Natural killer cell (primary cell): ENCODE data around the gene MPEG1. TPM values are rescaled to one million over a fixed set of nuclear protein-coding genes. Genes with fewer than 3 reads are reported as not detected.

ENCODE experiments used
- ATAC-seq, 3 donors: fragments of 150-1000 bp in 2 of 3; fragments of 200-7000 bp in 1 of 3; cut with Tn5 transposase; 1 replicate in 1 of 3; 2 replicates in 2 of 3; pipeline ENCODE4 v1.10.0; 2021; ENCODE audit warnings: mild to moderate bottlenecking in 2 of 3, moderate library complexity in 2 of 3
- DNase-seq, 2 donors: peaks; one replicate each; pipeline versions ENCODE4 v3.0.0 to v3.0.0-alpha.2; 2013 to 2021; ENCODE audit warnings: mixed read lengths in 1 of 2
- H3K27ac ChIP-seq: one replicate; pipeline ENCODE4 v1.5.1; 2013; ENCODE audit warnings: mild to moderate bottlenecking, low read length
- H3K27me3 ChIP-seq: one replicate; pipeline ENCODE4 v1.6.1; 2013; ENCODE audit warnings: low read length; ENCODE audit not compliant: control insufficient read depth, insufficient read depth
- H3K36me3 ChIP-seq: one replicate; pipeline ENCODE4 v1.6.1; 2013; ENCODE audit warnings: low read length; ENCODE audit not compliant: control insufficient read depth, insufficient read depth
- H3K4me1 ChIP-seq: one replicate; pipeline ENCODE4 v1.6.1; 2013; ENCODE audit warnings: low read length; ENCODE audit not compliant: control insufficient read depth, insufficient read depth
- H3K4me3 ChIP-seq: one replicate; pipeline ENCODE4 v1.5.1; 2013; ENCODE audit warnings: low read length
- H3K9me3 ChIP-seq: one replicate; pipeline ENCODE4 v1.6.1; 2013; ENCODE audit warnings: low read length; ENCODE audit not compliant: control insufficient read depth, insufficient read depth
- H3K27ac Mint-ChIP-seq, 2 donors: one replicate each; pipeline ENCODE4 v1.8.0; 2022; ENCODE audit warnings: mild to moderate bottlenecking in 2 of 2, mixed read lengths in 2 of 2, moderate library complexity in 1 of 2
- H3K27me3 Mint-ChIP-seq, 2 donors: one replicate each; pipeline ENCODE4 v1.8.0; 2022; ENCODE audit warnings: low read depth in 2 of 2, mixed read lengths in 2 of 2
- H3K36me3 Mint-ChIP-seq: one replicate; pipeline ENCODE4 v1.8.0; 2022; ENCODE audit warnings: mixed read lengths
- H3K4me1 Mint-ChIP-seq, 2 donors: one replicate each; pipeline ENCODE4 v1.8.0; 2022; ENCODE audit warnings: mixed read lengths in 2 of 2
- H3K4me3 Mint-ChIP-seq: one replicate; pipeline ENCODE4 v1.8.0; 2022; ENCODE audit warnings: mild to moderate bottlenecking, moderate library complexity, mixed read lengths
- H3K9me3 Mint-ChIP-seq, 2 donors: one replicate each; pipeline ENCODE4 v1.8.0; 2022; ENCODE audit warnings: mixed read lengths in 2 of 2
- CTCF ChIP-seq: fragments of 200-600 bp; IDR thresholded peaks from one replicate; pipeline ENCODE4 v1.8.0; 2022; ENCODE audit warnings: antibody characterized with exemption
- WGBS: methylation state at CpG from one replicate; pipeline ENCODE4 v1.1.7; 2013; ENCODE audit warnings: missing lambda C conversion rate; ENCODE audit not compliant: insufficient coverage; 5-methylcytosine and 5-hydroxymethylcytosine counted together
- intact Hi-C: fragments of 100-400 bp; cut with micrococcal nuclease; formaldehyde crosslinking; loops from one replicate; pipeline ENCODE4 v1.14.2; 2022
- total RNA-seq, 4 donors: library from RNA; stranded (reverse); fragments of 120-200 nt in 1 of 4; gene quantifications; one replicate each; pipeline versions ENCODE4 v1.2.3 to v1.2.4, GENCODE V29; 2013 to 2022

Gene MPEG1
- total RNA-seq, 3 donors from 2014 or later (not counting 1 experiment from before 2014, with no cell fraction given) = 11.1 to 20.0 (median 19.6) TPM

- Mint-ChIP-seq H3K36me3 (no peaks in the 10 kb centered on the region), H3K4me1 (peaks cover 6% of the 10 kb centered on the region in 2 donors), H3K27ac (no peak overlapping the region), H3K27me3 (peaks cover 0 to 3% of the 10 kb centered on the region in 2 donors), H3K9me3 (no peaks in the 10 kb centered on the region), H3K4me3 (no peak overlapping the region)
- intact Hi-C loops = no loop called here
- Histone ChIP-seq H3K27ac (no peak overlapping the region), H3K4me1 (no peaks in the 10 kb centered on the region), H3K27me3 (no peaks in the 10 kb centered on the region), H3K36me3 (no peaks in the 10 kb centered on the region), H3K9me3 (no peaks in the 10 kb centered on the region), H3K4me3 (no peak overlapping the region)
- no peak for TF ChIP-seq CTCF
- DNase-seq (no peak), ATAC-seq (no peak)
Measured at GRCh38 chr11:59254286-59254685, 41.6 kb upstream of the MPEG1 start.

- Mint-ChIP-seq H3K27me3 (peaks cover 0 to 3% of the 10 kb centered on the region in 2 donors), H3K9me3 (no peaks in the 10 kb centered on the region), H3K4me3 (no peak overlapping the region), H3K36me3 (no peaks in the 10 kb centered on the region), H3K27ac (no peak overlapping the region), H3K4me1 (peaks cover 16 to 17% of the 10 kb centered on the region in 2 donors)
- H3K4me1 ChIP-seq = peaks cover under 1% of the 10 kb centered on the region
- no peak for TF ChIP-seq CTCF
- no peak for DNase-seq
- no peak overlapping the region for H3K27ac ChIP-seq
- no peak for ATAC-seq
- H3K9me3 ChIP-seq = no peaks in the 10 kb centered on the region
- no peak overlapping the region for H3K4me3 ChIP-seq
- 91% methylated on average over 2 of the region's 2 CpGs for WGBS
- H3K36me3 ChIP-seq = no peaks in the 10 kb centered on the region
- H3K27me3 ChIP-seq = no peaks in the 10 kb centered on the region
- intact Hi-C loops = no loop called here
Measured at GRCh38 chr11:59253001-59253400, 40.3 kb upstream of the MPEG1 start.

GRCh38 chr11:59249535-59249934 is 36.8 kb upstream of the MPEG1 start:
- 95% methylated on average over 7 of the region's 7 CpGs for WGBS

More at GRCh38 chr11:59249535-59249934, 36.8 kb upstream of the MPEG1 start:
- Mint-ChIP-seq H3K36me3 (no peaks in the 10 kb centered on the region), H3K27me3 (no peaks in the 10 kb centered on the region), H3K9me3 (no peaks in the 10 kb centered on the region), H3K27ac (no peak overlapping the region), H3K4me3 (no peak overlapping the region), H3K4me1 (peaks cover 31 to 32% of the 10 kb centered on the region in 2 donors)
- no peak overlapping the region for H3K27ac ChIP-seq
- H3K4me1 ChIP-seq = peaks cover 10% of the 10 kb centered on the region
- H3K9me3 ChIP-seq = no peaks in the 10 kb centered on the region
- H3K4me3 ChIP-seq = no peak overlapping the region
- no peaks in the 10 kb centered on the region for H3K27me3 ChIP-seq
- H3K36me3 ChIP-seq = no peaks in the 10 kb centered on the region
- DNase-seq = no peak
- no peak for ATAC-seq
- TF ChIP-seq CTCF = no peak
- intact Hi-C loops = no loop called here
